ENCODE results near the gene MYO15A. TPM values are rescaled to one million over a fixed set of nuclear protein-coding genes. Genes with fewer than 3 reads are reported as not detected.

Gene MYO15A
- total RNA-seq, 2 donors from 2014 or later, result 1.7 to 2.4 TPM

GRCh38 chr17:18183334-18184142 lies 75.0 kb downstream of the MYO15A start, which contains the start of gene ALKBH5:
Gene ALKBH5 (plus strand): TSS chr17:18183828. CDS start chr17:18184244, 416 bp downstream.
- Histone ChIP-seq H3K27me3 (ENCODE audit: control insufficient read depth, insufficient read depth, low read length, poor library complexity, severe bottlenecking) (no peaks in the 10 kb centered on the region), H3K4me1 (ENCODE audit: control insufficient read depth, insufficient read depth, low read length) (peaks cover 5% of the 10 kb centered on the region), H3K27ac (ENCODE audit: low read depth, low read length) (peak within 1 kb of the TSS; percentile 96), H3K9me3 (ENCODE audit: control insufficient read depth, low read length) (no peaks in the 10 kb centered on the region), H3K9ac (ENCODE audit: extremely low read depth, low read length, poor library complexity, severe bottlenecking) (peak within 1 kb of the TSS; percentile 75), H3K36me3 (ENCODE audit: control insufficient read depth, insufficient read depth, low read length) (peaks cover 22% of the 10 kb centered on the region), H3K4me3 (ENCODE audit: low read length) (peak within 1 kb of the TSS; percentile 96)
- H3K4me1 Mint-ChIP-seq, result peaks cover 48% of the 10 kb centered on the region
- peaks cover 11% of the 10 kb centered on the region for H3K36me3 Mint-ChIP-seq (ENCODE audit: low read depth)
- H3K27ac Mint-ChIP-seq, result peak within 1 kb of the TSS; percentile 99
- TF ChIP-seq CTCF (conservative IDR thresholded peaks at IDR 0.05), result peak; percentile 54
- WGBS, 2 experiments (ENCODE audit: insufficient coverage in 1 of 2, insufficient read length in 1 of 2), result 0% methylated on average over 50 to 98 of the region's 98 CpGs
- H3K27me3 Mint-ChIP-seq (ENCODE audit: insufficient read depth), result no peaks in the 10 kb centered on the region
- peak within 1 kb of the TSS; percentile 87 for H3K4me3 Mint-ChIP-seq
- DNase-seq, result peak; percentile 100
- H3K9me3 Mint-ChIP-seq, result no peaks in the 10 kb centered on the region

DNA sequence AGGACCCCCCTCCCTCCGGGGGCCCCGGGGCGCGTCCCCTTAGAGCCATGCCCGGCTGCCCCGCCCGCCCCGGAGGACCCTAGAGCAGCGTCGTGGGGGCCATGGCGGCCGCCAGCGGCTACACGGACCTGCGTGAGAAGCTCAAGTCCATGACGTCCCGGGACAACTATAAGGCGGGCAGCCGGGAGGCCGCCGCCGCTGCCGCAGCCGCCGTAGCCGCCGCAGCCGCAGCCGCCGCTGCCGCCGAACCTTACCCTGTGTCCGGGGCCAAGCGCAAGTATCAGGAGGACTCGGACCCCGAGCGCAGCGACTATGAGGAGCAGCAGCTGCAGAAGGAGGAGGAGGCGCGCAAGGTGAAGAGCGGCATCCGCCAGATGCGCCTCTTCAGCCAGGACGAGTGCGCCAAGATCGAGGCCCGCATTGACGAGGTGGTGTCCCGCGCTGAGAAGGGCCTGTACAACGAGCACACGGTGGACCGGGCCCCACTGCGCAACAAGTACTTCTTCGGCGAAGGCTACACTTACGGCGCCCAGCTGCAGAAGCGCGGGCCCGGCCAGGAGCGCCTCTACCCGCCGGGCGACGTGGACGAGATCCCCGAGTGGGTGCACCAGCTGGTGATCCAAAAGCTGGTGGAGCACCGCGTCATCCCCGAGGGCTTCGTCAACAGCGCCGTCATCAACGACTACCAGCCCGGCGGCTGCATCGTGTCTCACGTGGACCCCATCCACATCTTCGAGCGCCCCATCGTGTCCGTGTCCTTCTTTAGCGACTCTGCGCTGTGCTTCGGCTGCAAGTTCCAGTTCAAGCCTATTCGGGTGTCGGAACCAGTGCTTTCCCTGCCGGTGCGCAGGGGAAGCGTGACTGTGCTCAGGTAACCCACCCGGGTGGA lies 75.8 kb downstream of the MYO15A start:
- peak overlapping the region; percentile 75 for H3K9ac ChIP-seq (ENCODE audit: extremely low read depth, low read length, poor library complexity, severe bottlenecking)
- peak; percentile 87 for DNase-seq
- TF ChIP-seq CTCF (conservative IDR thresholded peaks at IDR 0.05), result no peak
- peaks cover 28% of the 10 kb centered on the region for H3K36me3 ChIP-seq (ENCODE audit: control insufficient read depth, insufficient read depth, low read length)
- H3K4me3 ChIP-seq (ENCODE audit: low read length), result peak overlapping the region; percentile 96
- peak overlapping the region; percentile 96 for H3K27ac ChIP-seq (ENCODE audit: low read depth, low read length)
- no peaks in the 10 kb centered on the region for H3K27me3 ChIP-seq (ENCODE audit: control insufficient read depth, insufficient read depth, low read length, poor library complexity, severe bottlenecking)
- no peaks in the 10 kb centered on the region for H3K27me3 Mint-ChIP-seq (ENCODE audit: insufficient read depth)
- peaks cover 44% of the 10 kb centered on the region for H3K4me1 Mint-ChIP-seq
- H3K4me1 ChIP-seq (ENCODE audit: control insufficient read depth, insufficient read depth, low read length), result peaks cover 3% of the 10 kb centered on the region
- H3K27ac Mint-ChIP-seq, result peak overlapping the region; percentile 89
- H3K4me3 Mint-ChIP-seq, result peak overlapping the region; percentile 87
- H3K9me3 Mint-ChIP-seq, result no peaks in the 10 kb centered on the region
- H3K9me3 ChIP-seq (ENCODE audit: control insufficient read depth, low read length), result no peaks in the 10 kb centered on the region
- peaks cover 13% of the 10 kb centered on the region for H3K36me3 Mint-ChIP-seq (ENCODE audit: low read depth)
- 2 to 4% methylated on average over 44 to 92 of the region's 92 CpGs for WGBS, 2 experiments (ENCODE audit: insufficient coverage in 1 of 2, insufficient read length in 1 of 2)

- peaks cover 38% of the 10 kb centered on the region for H3K4me1 Mint-ChIP-seq
- no peak for TF ChIP-seq CTCF (conservative IDR thresholded peaks at IDR 0.05)
- Histone ChIP-seq H3K9ac (ENCODE audit: extremely low read depth, low read length, poor library complexity, severe bottlenecking) (peak overlapping the region; percentile 75), H3K4me3 (ENCODE audit: low read length) (peak overlapping the region; percentile 96), H3K4me1 (ENCODE audit: control insufficient read depth, insufficient read depth, low read length) (no peaks in the 10 kb centered on the region), H3K27ac (ENCODE audit: low read depth, low read length) (peak overlapping the region; percentile 37), H3K27me3 (ENCODE audit: control insufficient read depth, insufficient read depth, low read length, poor library complexity, severe bottlenecking) (no peaks in the 10 kb centered on the region), H3K9me3 (ENCODE audit: control insufficient read depth, low read length) (no peaks in the 10 kb centered on the region), H3K36me3 (ENCODE audit: control insufficient read depth, insufficient read depth, low read length) (peaks cover 37% of the 10 kb centered on the region)
- no peaks in the 10 kb centered on the region for H3K27me3 Mint-ChIP-seq (ENCODE audit: insufficient read depth)
- H3K4me3 Mint-ChIP-seq, result peak overlapping the region; percentile 87
- peaks cover 21% of the 10 kb centered on the region for H3K36me3 Mint-ChIP-seq (ENCODE audit: low read depth)
- peak overlapping the region; percentile 89 for H3K27ac Mint-ChIP-seq
- 44 to 46% methylated on average over 3 of the region's 3 CpGs for WGBS, 2 experiments (ENCODE audit: insufficient coverage in 1 of 2, insufficient read length in 1 of 2)
- no peaks in the 10 kb centered on the region for H3K9me3 Mint-ChIP-seq
- no peak for DNase-seq
Observed at GRCh38 chr17:18185391-18185790, 76.8 kb downstream of the MYO15A start.

All from endodermal cell (in vitro differentiated cells).